Fibroblast of peridontal ligament (primary cell): ENCODE data around the gene DGAT2.
"Not testable (repeated sequence)": the region's sequence is repeated elsewhere in the genome, so short reads cannot be mapped to it uniquely, and the experiment has no call there.

ENCODE experiments used
- DNase-seq: peaks from one replicate; pipeline ENCODE4 v3.0.0-alpha.2; 2010; ENCODE audit errors: extremely low read depth

Gene DGAT2

GRCh38 chr11:75754933-75755332, 13.6 kb upstream of the DGAT2 start:
- not testable (repeated sequence) for DNase-seq

- DNase-seq, result no peak
Observed at GRCh38 chr11:75757651-75758050, 10.9 kb upstream of the DGAT2 start.

- no peak for DNase-seq
Observed at GRCh38 chr11:75759832-75760231, 8.7 kb upstream of the DGAT2 start.

- no peak for DNase-seq
Observed at GRCh38 chr11:75760243-75760642, 8.3 kb upstream of the DGAT2 start.

GRCh38 chr11:75760710-75761493, 7.7 kb upstream of the DGAT2 start:
- peak; percentile 71 for DNase-seq

GRCh38 chr11:75762158-75762557, 6.4 kb upstream of the DGAT2 start:
- DNase-seq, result no peak

- DNase-seq, result peak; percentile 75
Observed at GRCh38 chr11:75762885-75763284, 5.7 kb upstream of the DGAT2 start.

GRCh38 chr11:75763846-75764245, 4.7 kb upstream of the DGAT2 start:
- no peak for DNase-seq

GRCh38 chr11:75765116-75765515, 3.5 kb upstream of the DGAT2 start:
- no peak for DNase-seq

GRCh38 chr11:75766443-75767227, 1.9 kb upstream of the DGAT2 start:
- DNase-seq, result peak; percentile 8

GRCh38 chr11:75767228-75767572, 1.4 kb upstream of the DGAT2 start:
- DNase-seq, result no peak

GRCh38 chr11:75767793-75768111, 826 bp upstream of the DGAT2 start:
- no peak for DNase-seq

- DNase-seq, result no peak
Observed at GRCh38 chr11:75768909-75769771, 562 bp downstream of the DGAT2 start.

- DNase-seq, result no peak
Observed at GRCh38 chr11:75770102-75770501, 1.5 kb downstream of the DGAT2 start.

GRCh38 chr11:75771646-75772410, 3.2 kb downstream of the DGAT2 start:
- DNase-seq, result peak; percentile 88

GRCh38 chr11:75773595-75774353, 5.2 kb downstream of the DGAT2 start:
- DNase-seq, result no peak

- no peak for DNase-seq
Observed at GRCh38 chr11:75775056-75775455, 6.5 kb downstream of the DGAT2 start.

- DNase-seq, result no peak
Observed at GRCh38 chr11:75776546-75776945, 8.0 kb downstream of the DGAT2 start.

GRCh38 chr11:75777461-75778110, 9.0 kb downstream of the DGAT2 start:
- no peak for DNase-seq

- DNase-seq, result no peak
Observed at GRCh38 chr11:75778962-75779361, 10.4 kb downstream of the DGAT2 start.
